ENCODE results near the gene GOLGA2. TPM values are rescaled to one million over a fixed set of nuclear protein-coding genes. Genes with fewer than 3 reads are reported as not detected.
"Not testable (repeated sequence)": the region's sequence is repeated elsewhere in the genome, so short reads cannot be mapped to it uniquely, and the experiment has no call there.

The GOLGA2 gene
- total and polyA plus RNA-seq, 2 donors (not counting 1 experiment from before 2014, with no cell fraction given) = 118 to 126 TPM

DNA sequence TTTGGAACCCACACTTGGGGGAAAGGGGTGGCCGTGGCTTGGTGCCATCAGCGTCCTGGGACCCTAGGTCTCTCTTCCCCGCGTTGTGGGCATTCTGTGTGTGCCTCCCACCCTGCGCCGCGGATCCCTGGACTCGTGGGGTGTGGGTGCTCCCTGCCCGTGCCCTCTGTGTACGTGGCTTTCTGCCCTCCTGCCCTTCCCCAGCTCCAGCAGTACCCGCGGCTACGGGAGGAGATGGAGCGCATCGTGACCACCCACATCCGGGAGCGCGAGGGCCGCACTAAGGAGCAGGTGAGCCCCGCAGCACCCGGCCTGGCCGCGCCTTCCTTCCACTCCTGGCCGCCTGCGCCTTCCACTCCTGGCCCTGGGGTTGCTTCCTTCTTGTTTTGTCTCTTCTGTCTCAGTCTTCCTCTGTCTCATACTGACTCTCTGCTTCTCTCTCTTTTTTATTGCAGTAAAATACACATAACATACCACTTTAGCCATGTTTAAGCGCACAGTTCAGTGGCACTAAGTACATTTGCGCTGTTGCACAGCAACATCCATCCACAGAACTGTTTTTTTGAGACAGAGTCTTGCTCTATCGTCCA, 41.9 kb downstream of the GOLGA2 start:
- Histone ChIP-seq H3K27ac (ENCODE audit: insufficient read depth, low read length) (no peak overlapping the region), H3K9ac (ENCODE audit: insufficient read depth, low read length) (no peak overlapping the region), H3K9me3 (ENCODE audit: control insufficient read depth, insufficient read depth, low read depth, low read length) (no peaks in the 10 kb centered on the region), H2AFZ (ENCODE audit: low read length) (no peak overlapping the region), H4K20me1 (ENCODE audit: control insufficient read depth, extremely low read depth, insufficient read depth, low read length) (no peaks in the 10 kb centered on the region), H3K4me3 (replicated peaks in 1 of 4; ENCODE audit: control extremely low read depth in 1 of 4, insufficient read depth in 1 of 4, low read depth in 3 of 4, low read length in 4 of 4) (no peak overlapping the region), H3K27me3 (ENCODE audit: control insufficient read depth, insufficient read depth, low read length) (no peaks in the 10 kb centered on the region), H3K79me2 (ENCODE audit: control insufficient read depth, insufficient read depth, low read length) (no peaks in the 10 kb centered on the region), H3K4me1 (ENCODE audit: control insufficient read depth, extremely low read depth, insufficient read depth, low read length) (no peaks in the 10 kb centered on the region), H3K4me2 (ENCODE audit: extremely low read depth, insufficient read depth, low read length) (no peak overlapping the region), H3K36me3 (ENCODE audit: control insufficient read depth, insufficient read depth, low read length) (no peaks in the 10 kb centered on the region)
- TF ChIP-seq, protein P1, sequence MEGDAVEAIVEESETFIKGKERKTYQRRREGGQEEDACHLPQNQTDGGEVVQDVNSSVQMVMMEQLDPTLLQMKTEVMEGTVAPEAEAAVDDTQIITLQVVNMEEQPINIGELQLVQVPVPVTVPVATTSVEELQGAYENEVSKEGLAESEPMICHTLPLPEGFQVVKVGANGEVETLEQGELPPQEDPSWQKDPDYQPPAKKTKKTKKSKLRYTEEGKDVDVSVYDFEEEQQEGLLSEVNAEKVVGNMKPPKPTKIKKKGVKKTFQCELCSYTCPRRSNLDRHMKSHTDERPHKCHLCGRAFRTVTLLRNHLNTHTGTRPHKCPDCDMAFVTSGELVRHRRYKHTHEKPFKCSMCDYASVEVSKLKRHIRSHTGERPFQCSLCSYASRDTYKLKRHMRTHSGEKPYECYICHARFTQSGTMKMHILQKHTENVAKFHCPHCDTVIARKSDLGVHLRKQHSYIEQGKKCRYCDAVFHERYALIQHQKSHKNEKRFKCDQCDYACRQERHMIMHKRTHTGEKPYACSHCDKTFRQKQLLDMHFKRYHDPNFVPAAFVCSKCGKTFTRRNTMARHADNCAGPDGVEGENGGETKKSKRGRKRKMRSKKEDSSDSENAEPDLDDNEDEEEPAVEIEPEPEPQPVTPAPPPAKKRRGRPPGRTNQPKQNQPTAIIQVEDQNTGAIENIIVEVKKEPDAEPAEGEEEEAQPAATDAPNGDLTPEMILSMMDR (conservative IDR thresholded peaks at IDR 0.05 in 1 of 2, IDR thresholded peaks at IDR 0.05 in 1 of 2; ENCODE audit: low read depth in 1 of 2, low read length in 2 of 2) = no peak
- no peak for TF ChIP-seq EZH2 (IDR thresholded peaks at IDR 0.05; ENCODE audit: low read length, missing control alignments)
- no peak for DNase-seq (ENCODE audit: low read depth in 2 of 2)

DNA sequence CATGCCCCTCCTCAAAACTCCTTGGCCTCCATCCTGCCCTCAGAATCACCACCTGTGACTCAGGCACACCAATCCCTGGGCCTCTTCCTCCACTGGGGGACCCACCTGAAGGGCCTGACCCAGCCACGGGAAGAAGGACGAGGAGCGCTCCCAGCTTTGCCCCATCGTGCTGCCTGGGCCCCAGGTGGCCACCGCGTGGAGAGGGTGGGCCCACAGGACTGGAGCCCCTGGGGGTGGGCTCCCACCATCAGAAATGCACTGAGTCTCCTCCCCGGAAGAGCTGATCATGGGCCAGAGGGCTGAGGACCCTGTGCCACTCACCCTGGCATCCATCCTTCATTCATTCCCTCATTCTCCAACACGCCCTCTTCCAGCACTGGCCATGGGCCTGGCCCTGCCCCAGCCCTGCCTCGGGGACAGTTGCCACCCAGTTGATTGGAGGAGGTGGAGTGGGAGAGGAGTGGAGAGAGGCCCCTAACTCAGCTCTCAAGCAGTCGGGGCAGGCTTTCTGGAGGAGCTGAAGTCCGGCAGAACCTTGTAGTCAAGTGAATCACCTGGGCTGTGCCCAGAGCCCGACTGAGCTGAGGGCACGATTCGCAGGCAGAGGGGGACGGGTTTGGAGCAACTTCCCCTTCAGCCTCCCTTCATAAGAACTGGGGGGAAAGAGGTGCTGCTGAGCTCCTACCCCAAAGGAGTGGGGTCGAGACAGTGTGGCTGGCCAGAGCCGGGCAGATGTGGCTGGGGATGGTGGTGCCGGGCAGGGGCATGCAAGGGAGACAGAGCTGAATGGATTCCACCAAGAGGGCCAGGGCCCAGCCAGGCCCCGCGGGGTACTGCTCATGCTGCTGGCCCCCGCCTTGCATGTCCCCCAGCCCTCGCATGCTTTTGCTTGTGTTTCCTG, 43.0 kb downstream of the GOLGA2 start:
- Histone ChIP-seq H3K27me3 (ENCODE audit: control insufficient read depth, insufficient read depth, low read length) (no peaks in the 10 kb centered on the region), H4K20me1 (ENCODE audit: control insufficient read depth, extremely low read depth, insufficient read depth, low read length) (no peaks in the 10 kb centered on the region), H3K36me3 (ENCODE audit: control insufficient read depth, insufficient read depth, low read length) (no peaks in the 10 kb centered on the region), H3K4me2 (ENCODE audit: extremely low read depth, insufficient read depth, low read length) (no peak overlapping the region), H3K9me3 (ENCODE audit: control insufficient read depth, insufficient read depth, low read depth, low read length) (no peaks in the 10 kb centered on the region), H2AFZ (ENCODE audit: low read length) (no peak overlapping the region), H3K4me1 (ENCODE audit: control insufficient read depth, extremely low read depth, insufficient read depth, low read length) (no peaks in the 10 kb centered on the region), H3K27ac (ENCODE audit: insufficient read depth, low read length) (no peak overlapping the region), H3K79me2 (ENCODE audit: control insufficient read depth, insufficient read depth, low read length) (no peaks in the 10 kb centered on the region), H3K9ac (ENCODE audit: insufficient read depth, low read length) (no peak overlapping the region), H3K4me3 (replicated peaks in 1 of 4; ENCODE audit: control extremely low read depth in 1 of 4, insufficient read depth in 1 of 4, low read depth in 3 of 4, low read length in 4 of 4) (no peak overlapping the region)
- no peak for TF ChIP-seq EZH2 (IDR thresholded peaks at IDR 0.05; ENCODE audit: low read length, missing control alignments)
- TF ChIP-seq, protein P1 (conservative IDR thresholded peaks at IDR 0.05 in 1 of 2, IDR thresholded peaks at IDR 0.05 in 1 of 2; ENCODE audit: low read depth in 1 of 2, low read length in 2 of 2) = no peak
- DNase-seq (ENCODE audit: low read depth in 2 of 2) = no peak

DNA sequence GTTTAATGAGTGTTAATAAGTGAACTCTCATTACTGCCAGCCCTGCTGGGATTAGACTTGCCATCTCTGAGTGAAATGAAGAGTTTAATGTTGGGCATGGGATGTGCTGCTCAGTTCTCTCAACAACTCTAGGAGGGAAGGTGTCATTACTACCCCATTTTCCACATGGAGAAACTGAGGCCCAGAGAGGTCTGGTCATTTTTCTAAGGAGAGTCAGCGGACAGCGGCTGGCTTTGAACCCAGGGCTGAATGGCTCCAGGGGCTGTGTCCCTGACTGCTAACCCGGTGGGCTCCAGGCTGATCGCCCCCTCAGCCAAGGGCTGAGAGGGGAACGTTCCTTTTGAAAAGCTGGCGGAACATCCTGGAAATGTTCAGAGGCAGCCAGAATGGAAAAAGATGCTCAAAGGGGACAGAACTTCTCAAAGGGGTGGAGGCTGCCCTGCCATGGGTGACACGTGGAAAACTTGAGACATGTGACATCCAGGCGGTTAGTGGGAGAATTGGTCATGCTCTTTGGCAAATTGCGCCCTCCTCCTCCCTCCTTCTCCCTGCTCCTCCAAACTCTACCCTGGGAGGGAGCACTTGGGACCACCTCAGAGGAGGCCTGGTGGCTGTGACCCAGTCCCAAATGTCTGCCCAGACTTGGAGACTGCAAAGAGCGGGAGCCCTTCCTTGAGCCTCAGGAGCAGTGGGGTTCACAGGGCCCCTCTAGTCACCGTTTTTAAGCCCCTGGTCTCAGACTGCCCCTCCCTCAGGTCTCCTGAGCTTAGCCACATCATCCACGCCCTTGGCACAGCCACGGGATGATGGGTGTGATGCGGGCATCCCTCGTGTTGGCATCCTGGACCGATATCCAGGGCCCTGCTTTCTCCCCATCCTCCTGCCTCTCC, 43.9 kb downstream of the GOLGA2 start:
- Histone ChIP-seq H4K20me1 (ENCODE audit: control insufficient read depth, extremely low read depth, insufficient read depth, low read length) (no peaks in the 10 kb centered on the region), H3K9me3 (ENCODE audit: control insufficient read depth, insufficient read depth, low read depth, low read length) (no peaks in the 10 kb centered on the region), H3K4me2 (ENCODE audit: extremely low read depth, insufficient read depth, low read length) (no peak overlapping the region), H2AFZ (ENCODE audit: low read length) (no peak overlapping the region), H3K4me1 (ENCODE audit: control insufficient read depth, extremely low read depth, insufficient read depth, low read length) (no peaks in the 10 kb centered on the region), H3K79me2 (ENCODE audit: control insufficient read depth, insufficient read depth, low read length) (no peaks in the 10 kb centered on the region), H3K27ac (ENCODE audit: insufficient read depth, low read length) (no peak overlapping the region), H3K27me3 (ENCODE audit: control insufficient read depth, insufficient read depth, low read length) (no peaks in the 10 kb centered on the region), H3K36me3 (ENCODE audit: control insufficient read depth, insufficient read depth, low read length) (no peaks in the 10 kb centered on the region), H3K9ac (ENCODE audit: insufficient read depth, low read length) (no peak overlapping the region), H3K4me3 (replicated peaks in 1 of 4; ENCODE audit: control extremely low read depth in 1 of 4, insufficient read depth in 1 of 4, low read depth in 3 of 4, low read length in 4 of 4) (no peak overlapping the region)
- no peak for TF ChIP-seq EZH2 (IDR thresholded peaks at IDR 0.05; ENCODE audit: low read length, missing control alignments)
- TF ChIP-seq, protein P1 (conservative IDR thresholded peaks at IDR 0.05 in 1 of 2, IDR thresholded peaks at IDR 0.05 in 1 of 2; ENCODE audit: low read depth in 1 of 2, low read length in 2 of 2) = no peak
- no peak for DNase-seq (ENCODE audit: low read depth in 2 of 2)

DNA sequence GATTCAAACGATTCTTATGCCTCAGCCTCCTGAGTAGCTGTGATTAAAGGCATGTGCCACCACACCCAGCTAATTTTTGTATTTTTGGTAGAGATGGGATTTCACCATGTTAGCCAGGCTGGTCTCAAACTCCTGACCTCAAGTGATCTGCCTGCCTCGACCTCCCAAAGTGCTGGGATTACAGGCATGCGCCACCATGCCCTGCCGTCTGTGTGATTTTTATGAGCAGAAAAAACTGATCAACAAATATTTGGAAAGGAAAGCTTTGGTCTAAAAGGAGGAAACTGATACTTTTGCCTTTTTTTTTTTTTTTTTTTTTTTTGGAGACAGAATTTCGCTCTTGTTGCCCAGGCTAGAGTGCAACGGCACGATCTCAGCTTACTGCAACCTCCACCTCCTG, 44.9 kb downstream of the GOLGA2 start:
- H4K20me1 ChIP-seq (ENCODE audit: control insufficient read depth, extremely low read depth, insufficient read depth, low read length); H3K4me2 ChIP-seq (ENCODE audit: extremely low read depth, insufficient read depth, low read length); H3K9me3 ChIP-seq (ENCODE audit: control insufficient read depth, insufficient read depth, low read depth, low read length); DNase-seq (ENCODE audit: low read depth in 2 of 2); H3K9ac ChIP-seq (ENCODE audit: insufficient read depth, low read length); H3K4me1 ChIP-seq (ENCODE audit: control insufficient read depth, extremely low read depth, insufficient read depth, low read length); H3K36me3 ChIP-seq (ENCODE audit: control insufficient read depth, insufficient read depth, low read length); H3K79me2 ChIP-seq (ENCODE audit: control insufficient read depth, insufficient read depth, low read length); H2AFZ ChIP-seq (ENCODE audit: low read length); H3K27me3 ChIP-seq (ENCODE audit: control insufficient read depth, insufficient read depth, low read length); H3K4me3 ChIP-seq (replicated peaks in 1 of 4; ENCODE audit: control extremely low read depth in 1 of 4, insufficient read depth in 1 of 4, low read depth in 3 of 4, low read length in 4 of 4); H3K27ac ChIP-seq (ENCODE audit: insufficient read depth, low read length): not testable (repeated sequence)

All from fibroblast of lung (primary cell).